ENCODE data around the gene IRX2.

- TF ChIP-seq, protein P1, sequence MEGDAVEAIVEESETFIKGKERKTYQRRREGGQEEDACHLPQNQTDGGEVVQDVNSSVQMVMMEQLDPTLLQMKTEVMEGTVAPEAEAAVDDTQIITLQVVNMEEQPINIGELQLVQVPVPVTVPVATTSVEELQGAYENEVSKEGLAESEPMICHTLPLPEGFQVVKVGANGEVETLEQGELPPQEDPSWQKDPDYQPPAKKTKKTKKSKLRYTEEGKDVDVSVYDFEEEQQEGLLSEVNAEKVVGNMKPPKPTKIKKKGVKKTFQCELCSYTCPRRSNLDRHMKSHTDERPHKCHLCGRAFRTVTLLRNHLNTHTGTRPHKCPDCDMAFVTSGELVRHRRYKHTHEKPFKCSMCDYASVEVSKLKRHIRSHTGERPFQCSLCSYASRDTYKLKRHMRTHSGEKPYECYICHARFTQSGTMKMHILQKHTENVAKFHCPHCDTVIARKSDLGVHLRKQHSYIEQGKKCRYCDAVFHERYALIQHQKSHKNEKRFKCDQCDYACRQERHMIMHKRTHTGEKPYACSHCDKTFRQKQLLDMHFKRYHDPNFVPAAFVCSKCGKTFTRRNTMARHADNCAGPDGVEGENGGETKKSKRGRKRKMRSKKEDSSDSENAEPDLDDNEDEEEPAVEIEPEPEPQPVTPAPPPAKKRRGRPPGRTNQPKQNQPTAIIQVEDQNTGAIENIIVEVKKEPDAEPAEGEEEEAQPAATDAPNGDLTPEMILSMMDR (IDR thresholded peaks at IDR 0.05) = no peak
- no peak for TF ChIP-seq POLR2A (IDR thresholded peaks at IDR 0.05)
Measured at GRCh38 chr5:2762744-2763532, 11.5 kb upstream of the IRX2 start.

All from ovary (tissue), 3 donors.